Measurements from ENCODE around the gene RRAGA. TPM values are rescaled to one million over a fixed set of nuclear protein-coding genes. Genes with fewer than 3 reads are reported as not detected.
A peak's percentile ranks its signal among the peaks of the same experiment; 100 is the strongest.

Gene RRAGA
- total RNA-seq, 1 donor from 2014 or later: 68.0 TPM

DNA sequence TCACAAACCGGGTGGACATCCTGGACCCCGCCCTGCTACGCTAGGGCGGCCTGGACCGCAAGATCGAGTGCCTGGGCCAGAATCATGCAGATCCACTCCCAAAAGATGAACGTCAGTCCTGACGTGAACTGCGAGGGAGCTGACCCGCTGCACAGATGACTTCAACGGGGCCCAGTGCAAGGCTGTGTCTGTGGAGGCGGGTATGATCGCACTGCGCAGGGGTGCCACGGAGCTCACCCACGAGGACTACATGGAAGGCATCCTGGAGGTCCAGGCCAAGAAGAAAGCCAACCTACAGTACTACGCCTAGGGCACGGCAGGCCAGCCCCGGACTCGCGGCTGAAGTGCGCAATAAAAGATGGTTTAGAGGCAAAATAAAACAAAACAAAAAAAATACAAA lies 21.4 kb upstream of the RRAGA start:
- TF ChIP-seq POLR2A (IDR thresholded peaks at IDR 0.05) (no peak), POLR2AphosphoS5 (IDR thresholded peaks at IDR 0.05; ENCODE audit: insufficient read depth in 1 of 2, low read depth in 1 of 2) (no peak), CTCF (IDR thresholded peaks at IDR 0.05) (no peak)
- Histone ChIP-seq H3K36me3 (no peaks in the 10 kb centered on the region), H3K4me3 (no peak overlapping the region), H3K27ac (no peak overlapping the region), H3K4me1 (peaks cover under 1% of the 10 kb centered on the region), H3K27me3 (no peaks in the 10 kb centered on the region), H3K9me3 (no peaks in the 10 kb centered on the region)
- intact Hi-C loops (cut with DNase I): no loop called here
- no peak for DNase-seq (ENCODE audit: extremely low spot score in 2 of 2)

- H3K27me3 ChIP-seq: no peaks in the 10 kb centered on the region
- no peaks in the 10 kb centered on the region for H3K4me1 ChIP-seq
- H3K36me3 ChIP-seq: no peaks in the 10 kb centered on the region
- no peak overlapping the region for H3K4me3 ChIP-seq
- intact Hi-C loops (cut with DNase I): no loop called here
- no peaks in the 10 kb centered on the region for H3K9me3 ChIP-seq
- TF ChIP-seq CTCF (IDR thresholded peaks at IDR 0.05): peak; percentile 42 to 87 (median 72)
- peak in 1 of 2 donors; percentile 18 for TF ChIP-seq POLR2AphosphoS5 (IDR thresholded peaks at IDR 0.05; ENCODE audit: insufficient read depth in 1 of 2, low read depth in 1 of 2)
- TF ChIP-seq POLR2A (IDR thresholded peaks at IDR 0.05): no peak
- H3K27ac ChIP-seq: no peak overlapping the region
- DNase-seq (ENCODE audit: extremely low spot score in 2 of 2): no peak
These were observed 20.3 kb upstream of the RRAGA start for GRCh38 chr9:19028835-19029451.

DNA sequence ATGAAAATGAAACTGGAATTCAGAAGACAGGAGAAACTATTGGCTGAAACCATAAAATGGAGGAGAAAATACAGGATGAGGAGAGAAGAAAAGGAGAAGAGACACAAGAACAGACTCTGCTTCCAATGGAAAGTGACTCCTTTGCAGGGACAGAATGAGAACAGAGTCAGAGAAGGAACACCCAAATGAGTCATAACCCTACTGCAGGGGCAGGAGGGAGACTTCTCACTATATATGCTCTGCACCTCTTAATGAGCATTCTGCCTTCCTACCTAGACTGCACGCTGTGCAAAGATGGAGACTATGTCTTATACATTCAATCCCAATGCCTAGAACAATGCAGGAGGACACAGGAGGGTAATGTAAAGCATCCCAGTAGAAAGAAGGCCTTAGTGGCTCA lies 18.3 kb upstream of the RRAGA start:
- H3K4me1 ChIP-seq: no peaks in the 10 kb centered on the region
- DNase-seq (ENCODE audit: extremely low spot score in 2 of 2): no peak
- intact Hi-C loops (cut with DNase I): no loop called here
- no peaks in the 10 kb centered on the region for H3K9me3 ChIP-seq
- no peaks in the 10 kb centered on the region for H3K36me3 ChIP-seq
- no peaks in the 10 kb centered on the region for H3K27me3 ChIP-seq
- H3K27ac ChIP-seq: no peak overlapping the region
- H3K4me3 ChIP-seq: no peak overlapping the region
- TF ChIP-seq POLR2A (IDR thresholded peaks at IDR 0.05) (no peak), POLR2AphosphoS5 (IDR thresholded peaks at IDR 0.05; ENCODE audit: insufficient read depth in 1 of 2, low read depth in 1 of 2) (no peak), CTCF (IDR thresholded peaks at IDR 0.05) (no peak)

DNA sequence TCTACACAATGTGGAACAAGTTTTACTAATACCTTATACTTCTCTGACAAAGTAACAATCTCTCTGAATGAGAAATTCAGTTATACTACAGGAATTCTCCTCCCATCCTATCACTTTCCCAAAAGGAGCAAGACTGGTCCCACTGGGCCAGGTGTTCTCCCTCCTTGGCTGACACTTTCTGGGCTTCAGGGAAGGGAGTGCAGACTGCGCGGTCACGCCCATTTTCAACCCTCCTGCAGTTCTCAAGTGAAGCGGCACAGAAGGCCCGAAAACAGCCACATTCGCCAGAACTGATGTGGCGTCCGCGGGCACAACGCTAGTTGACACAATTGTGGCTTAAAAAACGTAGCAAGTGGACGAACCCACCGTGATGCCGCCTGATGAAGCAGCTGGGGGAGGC lies 16.8 kb upstream of the RRAGA start:
- Histone ChIP-seq H3K36me3 (no peaks in the 10 kb centered on the region), H3K4me3 (no peak overlapping the region), H3K9me3 (no peaks in the 10 kb centered on the region), H3K27me3 (no peaks in the 10 kb centered on the region), H3K4me1 (no peaks in the 10 kb centered on the region), H3K27ac (no peak overlapping the region)
- intact Hi-C loops (cut with DNase I): no loop called here
- DNase-seq (ENCODE audit: extremely low spot score in 2 of 2): no peak
- TF ChIP-seq POLR2AphosphoS5 (IDR thresholded peaks at IDR 0.05; ENCODE audit: insufficient read depth in 1 of 2, low read depth in 1 of 2) (no peak), CTCF (IDR thresholded peaks at IDR 0.05) (no peak), POLR2A (IDR thresholded peaks at IDR 0.05) (no peak)

GRCh38 chr9:19033015-19033414 lies 16.2 kb upstream of the RRAGA start, which contains the start of gene SAXO1:
TSS of gene SAXO1 (minus strand) at chr9:19033209. CDS start at chr9:19032908, 301 bp downstream.
- intact Hi-C loops (cut with DNase I): no loop called here
- no peak within 1 kb of the TSS for H3K27ac ChIP-seq
- H3K27me3 ChIP-seq: no peaks in the 10 kb centered on the region
- no peak for TF ChIP-seq POLR2AphosphoS5 (IDR thresholded peaks at IDR 0.05; ENCODE audit: insufficient read depth in 1 of 2, low read depth in 1 of 2)
- TF ChIP-seq CTCF (IDR thresholded peaks at IDR 0.05): no peak
- TF ChIP-seq POLR2A (IDR thresholded peaks at IDR 0.05): no peak
- no peaks in the 10 kb centered on the region for H3K9me3 ChIP-seq
- no peaks in the 10 kb centered on the region for H3K36me3 ChIP-seq
- H3K4me3 ChIP-seq: no peak within 1 kb of the TSS
- no peak for DNase-seq (ENCODE audit: extremely low spot score in 2 of 2)
- no peaks in the 10 kb centered on the region for H3K4me1 ChIP-seq

All from vagina (tissue), 2 donors.